ENCODE measurements around the gene PPP1R10. TPM values are rescaled to one million over a fixed set of nuclear protein-coding genes. Genes with fewer than 3 reads are reported as not detected.

PPP1R10 gene
- total RNA-seq, 1 donor from 2014 or later, result 69.1 TPM

GRCh38 chr6:30554962-30555815 is 61.9 kb downstream of the PPP1R10 start:
- H3K27ac ChIP-seq (ENCODE audit: low read depth, low read length), result peak overlapping the region; percentile 90
- H2AFZ ChIP-seq (ENCODE audit: low read depth, low read length), result peak overlapping the region; percentile 90
- Mint-ChIP-seq H3K9me3 (ENCODE audit: unreplicated experiment) (no peaks in the 10 kb centered on the region), H3K27me3 (ENCODE audit: low read depth, unreplicated experiment) (no peaks in the 10 kb centered on the region), H3K4me3 (ENCODE audit: unreplicated experiment) (peak overlapping the region; percentile 97), H3K27ac (ENCODE audit: unreplicated experiment) (peak overlapping the region; percentile 70), H3K36me3 (ENCODE audit: low read depth, unreplicated experiment) (peaks cover 23% of the 10 kb centered on the region), H3K4me1 (ENCODE audit: low read depth, unreplicated experiment) (peaks cover 9% of the 10 kb centered on the region)
- H3K4me1 ChIP-seq (ENCODE audit: insufficient read depth, low read length), result peaks cover 14% of the 10 kb centered on the region
- H3K27me3 ChIP-seq (ENCODE audit: insufficient read depth, low read length), result no peaks in the 10 kb centered on the region
- TF ChIP-seq CTCF (IDR thresholded peaks at IDR 0.05; ENCODE audit: insufficient read depth, low read depth, low read length), result no peak
- no peak for TF ChIP-seq EZH2 (IDR thresholded peaks at IDR 0.05; ENCODE audit: insufficient read depth, low read length)
- H4K20me1 ChIP-seq (ENCODE audit: insufficient read depth, low read length), result peaks cover 18% of the 10 kb centered on the region
- H3K79me2 ChIP-seq (ENCODE audit: insufficient read depth, low read length), result peaks cover 48% of the 10 kb centered on the region
- FAIRE-seq (no peak), DNase-seq (ENCODE audit: low read depth) (peak; percentile 13)
- peak overlapping the region; percentile 97 for H3K4me2 ChIP-seq (ENCODE audit: low read length)
- H3K9ac ChIP-seq (ENCODE audit: low read length), result peak overlapping the region; percentile 93
- peak overlapping the region; percentile 88 for H3K4me3 ChIP-seq (ENCODE audit: insufficient read depth, low read depth, low read length)
- peaks cover 16% of the 10 kb centered on the region for H3K36me3 ChIP-seq (ENCODE audit: insufficient read depth, low read length)
- no peaks in the 10 kb centered on the region for H3K9me3 ChIP-seq (ENCODE audit: insufficient read depth, low read depth, low read length)

GRCh38 chr6:30554404-30554803 is 62.6 kb downstream of the PPP1R10 start:
- H3K27ac Mint-ChIP-seq (ENCODE audit: unreplicated experiment), result no peak overlapping the region
- H3K4me2 ChIP-seq (ENCODE audit: low read length), result peak overlapping the region; percentile 97

More at GRCh38 chr6:30554404-30554803, 62.6 kb downstream of the PPP1R10 start:
- Histone ChIP-seq H3K79me2 (ENCODE audit: insufficient read depth, low read length) (peaks cover 43% of the 10 kb centered on the region), H3K27me3 (ENCODE audit: insufficient read depth, low read length) (no peaks in the 10 kb centered on the region), H3K9ac (ENCODE audit: low read length) (peak overlapping the region; percentile 93), H2AFZ (ENCODE audit: low read depth, low read length) (no peak overlapping the region), H3K27ac (ENCODE audit: low read depth, low read length) (no peak overlapping the region), H3K9me3 (ENCODE audit: insufficient read depth, low read depth, low read length) (no peaks in the 10 kb centered on the region), H3K36me3 (ENCODE audit: insufficient read depth, low read length) (peaks cover 18% of the 10 kb centered on the region), H3K4me1 (ENCODE audit: insufficient read depth, low read length) (peaks cover 14% of the 10 kb centered on the region), H4K20me1 (ENCODE audit: insufficient read depth, low read length) (peaks cover 19% of the 10 kb centered on the region), H3K4me3 (ENCODE audit: insufficient read depth, low read depth, low read length) (peak overlapping the region; percentile 88)
- Mint-ChIP-seq H3K4me3 (ENCODE audit: unreplicated experiment) (peak overlapping the region; percentile 97), H3K4me1 (ENCODE audit: low read depth, unreplicated experiment) (peaks cover 9% of the 10 kb centered on the region), H3K36me3 (ENCODE audit: low read depth, unreplicated experiment) (peaks cover 25% of the 10 kb centered on the region), H3K27me3 (ENCODE audit: low read depth, unreplicated experiment) (no peaks in the 10 kb centered on the region), H3K9me3 (ENCODE audit: unreplicated experiment) (no peaks in the 10 kb centered on the region)
- no peak for DNase-seq (ENCODE audit: low read depth)
- FAIRE-seq, result no peak
- no peak for TF ChIP-seq EZH2 (IDR thresholded peaks at IDR 0.05; ENCODE audit: insufficient read depth, low read length)
- TF ChIP-seq CTCF (IDR thresholded peaks at IDR 0.05; ENCODE audit: insufficient read depth, low read depth, low read length), result no peak

Small RNA genes lying within 50 kb of the gene (microRNA-seq; reads per million reads assigned to microRNA genes)
- 629 reads per million, percentile 79 among the genes with 10 or more reads in this experiment for gene MIR877

Other genes starting within 250 kb of the PPP1R10 start
- gene HLA-E, start 127.7 kb downstream of the PPP1R10 start, total RNA-seq, result 94.9 and 105 TPM in 2 replicates
- 49.0 and 49.3 TPM in 2 replicates for gene GNL1, start 60.8 kb downstream of the PPP1R10 start, total RNA-seq
- 11.0 and 13.0 TPM in 2 replicates for gene PRR3, start 59.9 kb downstream of the PPP1R10 start, total RNA-seq
- gene ABCF1, start 45.8 kb downstream of the PPP1R10 start, total RNA-seq, result 58.1 and 60.3 TPM in 2 replicates
- gene MRPS18B, start 597 bp upstream of the PPP1R10 start, total RNA-seq, result 28.0 and 29.3 TPM in 2 replicates
- gene ATAT1, start 9.6 kb upstream of the PPP1R10 start, total RNA-seq, result 15.7 and 16.6 TPM in 2 replicates
- gene C6orf136, start 29.9 kb upstream of the PPP1R10 start, total RNA-seq, result 12.0 and 12.7 TPM in 2 replicates
- gene DHX16, start 55.8 kb upstream of the PPP1R10 start, total RNA-seq, result 29.3 and 30.0 TPM in 2 replicates
- 145 and 156 TPM in 2 replicates for gene PPP1R18, start 69.4 kb upstream of the PPP1R10 start, total RNA-seq
- gene NRM, start 73.7 kb upstream of the PPP1R10 start, total RNA-seq, result 12.2 and 12.8 TPM in 2 replicates
- 25.2 and 25.4 TPM in 2 replicates for gene MDC1, start 100.0 kb upstream of the PPP1R10 start, total RNA-seq
- 815 and 887 TPM in 2 replicates for gene TUBB, start 103.1 kb upstream of the PPP1R10 start, total RNA-seq
- 77.6 and 85.2 TPM in 2 replicates for gene FLOT1, start 125.4 kb upstream of the PPP1R10 start, total RNA-seq
- 216 and 221 TPM in 2 replicates for gene IER3, start 127.3 kb upstream of the PPP1R10 start, total RNA-seq

Data from astrocyte (in vitro differentiated cells and primary cell).